ENCODE measurements around the gene ANKHD1.

- no peak for TF ChIP-seq CTCF (IDR thresholded peaks at IDR 0.05)
- no peak for TF ChIP-seq POLR2A (IDR thresholded peaks at IDR 0.05)
These were observed 65.5 kb downstream of the ANKHD1 start for GRCh38 chr5:140466981-140467742.

Data from prostate gland (tissue), 2 donors.